ENCODE data around the gene PGM5. TPM values are rescaled to one million over a fixed set of nuclear protein-coding genes. Genes with fewer than 3 reads are reported as not detected.

PGM5 gene
- total RNA-seq, 1 donor from 2014 or later: not detected

- intact Hi-C loops (cut with micrococcal nuclease): no loop called here
- DNase-seq (ENCODE audit: low spot score): no peak
- Mint-ChIP-seq H3K4me3 (no peak overlapping the region), H3K27ac (no peak overlapping the region), H3K27me3 (ENCODE audit: insufficient read depth) (peaks cover 7% of the 10 kb centered on the region), H3K9me3 (peaks cover 9% of the 10 kb centered on the region), H3K4me1 (ENCODE audit: low read depth) (no peaks in the 10 kb centered on the region), H3K36me3 (ENCODE audit: low read depth) (no peaks in the 10 kb centered on the region)
These were observed 219.4 kb downstream of the PGM5 start for GRCh38 chr9:68575817-68576216.

GRCh38 chr9:68577774-68578591, 221.6 kb downstream of the PGM5 start:
- Mint-ChIP-seq H3K9me3 (no peaks in the 10 kb centered on the region), H3K27ac (no peak overlapping the region), H3K36me3 (ENCODE audit: low read depth) (no peaks in the 10 kb centered on the region), H3K4me3 (no peak overlapping the region), H3K4me1 (ENCODE audit: low read depth) (no peaks in the 10 kb centered on the region), H3K27me3 (ENCODE audit: insufficient read depth) (peaks cover 10% of the 10 kb centered on the region)
- intact Hi-C loops (cut with micrococcal nuclease): no loop called here
- no peak for DNase-seq (ENCODE audit: low spot score)

Other genes with a start within 250 kb of the PGM5 start
- 35.0 and 35.8 TPM in 2 replicates for gene ZNG1C, start 114.6 kb upstream of the PGM5 start, total RNA-seq
- 0.17 TPM in 1 of 2 replicates, not detected in the other for gene FOXD4L3, start 53.7 kb upstream of the PGM5 start, total RNA-seq
- gene TMEM252, start 184.3 kb downstream of the PGM5 start, total RNA-seq: not detected in 2 replicates